Stimulated activated CD8-positive, alpha-beta memory T cell treated with anti-CD3 and anti-CD28 coated beads, Interleukin-7, amount 100 ng/mL, for 4 hours (primary cell): Measurements from ENCODE around the gene RABIF.

Source experiments
- DNase-seq, 2 donors: peaks; one replicate each; pipeline ENCODE4 v3.0.0-alpha.2; 2020; ENCODE audit warnings: low read depth in 2 of 2

The RABIF gene

DNA sequence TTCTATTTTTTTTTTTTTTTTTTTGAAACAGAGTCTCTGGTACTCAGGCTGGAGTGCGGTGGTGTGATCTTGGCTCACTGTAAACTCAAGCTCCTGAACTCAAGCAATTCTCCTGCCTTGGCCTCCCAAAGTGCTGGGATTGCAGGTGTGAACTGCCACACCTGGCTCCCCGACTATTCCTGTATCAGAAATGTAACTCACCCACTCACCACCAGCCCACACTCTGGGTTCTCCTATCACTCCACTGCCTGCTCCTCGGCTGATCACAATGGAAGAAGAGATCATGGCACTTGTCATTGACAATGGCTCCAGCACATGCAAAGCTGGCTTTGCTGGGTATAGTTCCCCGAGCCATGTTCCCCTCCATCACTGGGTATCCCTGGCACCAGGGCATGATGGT lies 15.9 kb downstream of the RABIF start:
- no peak for DNase-seq

DNA sequence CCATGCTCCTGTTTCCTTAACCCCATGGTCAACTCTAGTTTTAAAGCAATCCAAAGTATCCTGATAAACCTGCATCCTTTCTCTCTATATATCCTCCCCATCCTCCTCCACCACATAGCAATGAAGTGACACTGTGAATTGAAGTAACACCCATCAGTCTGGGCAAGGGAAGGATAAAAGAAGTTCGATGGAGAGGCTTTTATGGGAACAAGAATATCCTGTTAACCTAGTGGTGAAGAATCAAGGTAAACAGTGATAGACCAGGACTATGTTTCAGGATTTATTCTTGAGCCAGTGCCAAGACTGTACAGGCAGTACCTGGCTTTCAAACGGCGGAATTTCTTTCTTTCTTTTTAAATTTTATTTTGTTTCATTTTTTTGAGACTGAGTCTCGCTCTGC lies 17.6 kb downstream of the RABIF start:
- DNase-seq, result no peak

DNA sequence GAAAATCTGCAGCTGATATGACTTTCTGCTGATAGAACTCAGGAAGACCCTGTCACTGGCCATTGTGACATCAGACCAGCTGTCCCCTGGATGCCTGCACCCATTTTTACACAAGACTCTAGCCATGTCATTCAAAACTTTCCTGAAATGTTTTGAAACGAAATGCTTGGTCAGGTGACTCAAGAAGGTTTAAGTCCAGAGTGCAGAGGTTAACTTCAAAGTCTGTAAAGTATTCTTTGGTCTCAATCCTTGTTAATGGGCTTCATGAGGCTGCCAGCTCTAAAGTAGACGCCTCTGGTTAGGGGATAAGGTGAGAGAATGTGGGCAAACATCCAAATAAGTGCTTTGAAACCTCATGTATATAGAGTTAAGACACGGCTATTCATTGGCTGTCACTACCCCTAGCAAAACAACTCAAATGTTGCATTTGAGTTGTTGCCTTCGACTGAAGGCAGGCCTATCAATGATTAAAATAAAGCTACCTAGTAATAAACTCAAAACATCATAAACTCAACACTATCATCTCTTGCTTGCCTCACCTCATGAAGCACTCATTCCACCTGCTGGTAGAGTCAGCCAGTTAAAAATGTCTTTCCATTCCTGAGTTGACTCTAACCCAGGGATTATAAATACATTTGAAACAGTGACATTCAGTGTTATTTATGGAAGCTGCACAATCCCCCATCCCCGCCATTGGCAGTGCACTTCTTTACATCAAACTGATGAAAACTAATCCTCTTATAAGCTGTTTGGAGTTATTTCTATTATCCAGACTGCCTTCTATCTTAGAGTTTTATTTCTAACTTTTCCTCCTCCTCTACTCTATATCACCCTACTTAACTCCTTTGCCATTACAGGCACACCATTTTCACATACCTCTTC lies 26.0 kb downstream of the RABIF start:
- no peak for DNase-seq

DNA sequence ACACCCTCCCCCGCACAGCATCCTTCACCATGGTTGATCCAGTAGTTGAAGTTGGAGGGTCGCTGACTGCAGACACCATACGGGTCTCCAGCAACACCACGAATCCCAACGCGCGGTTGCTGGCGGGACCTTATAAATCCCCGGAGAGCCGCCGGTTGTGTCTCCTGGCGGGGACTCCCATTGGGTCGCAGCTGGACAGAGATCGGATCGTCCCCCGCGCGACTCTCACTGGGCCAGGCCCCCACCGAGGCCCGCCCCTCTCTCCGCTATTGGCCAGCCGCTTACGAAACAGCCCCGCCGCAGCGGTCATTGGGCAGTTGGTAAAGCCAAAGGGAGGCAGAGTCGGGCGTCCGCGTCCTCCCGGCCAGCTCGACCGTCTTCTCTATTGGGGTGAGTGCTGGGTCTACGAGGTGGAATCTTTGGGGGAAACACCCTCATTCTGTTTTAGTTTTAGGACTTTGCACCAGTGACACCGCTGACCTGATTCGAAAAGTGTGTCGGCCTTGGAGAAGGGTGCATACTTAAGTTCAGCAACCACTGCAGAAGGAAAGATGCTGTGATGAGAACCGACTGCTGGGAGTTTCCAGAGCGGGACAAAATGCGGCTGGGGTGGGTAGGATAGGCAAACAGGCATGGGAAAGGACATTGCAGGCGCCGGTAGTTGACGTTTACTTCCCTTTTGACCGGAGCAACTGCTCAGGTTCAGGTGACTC lies 27.4 kb downstream of the RABIF start:
- DNase-seq, result peak in 1 of 2 donors; percentile 36

DNA sequence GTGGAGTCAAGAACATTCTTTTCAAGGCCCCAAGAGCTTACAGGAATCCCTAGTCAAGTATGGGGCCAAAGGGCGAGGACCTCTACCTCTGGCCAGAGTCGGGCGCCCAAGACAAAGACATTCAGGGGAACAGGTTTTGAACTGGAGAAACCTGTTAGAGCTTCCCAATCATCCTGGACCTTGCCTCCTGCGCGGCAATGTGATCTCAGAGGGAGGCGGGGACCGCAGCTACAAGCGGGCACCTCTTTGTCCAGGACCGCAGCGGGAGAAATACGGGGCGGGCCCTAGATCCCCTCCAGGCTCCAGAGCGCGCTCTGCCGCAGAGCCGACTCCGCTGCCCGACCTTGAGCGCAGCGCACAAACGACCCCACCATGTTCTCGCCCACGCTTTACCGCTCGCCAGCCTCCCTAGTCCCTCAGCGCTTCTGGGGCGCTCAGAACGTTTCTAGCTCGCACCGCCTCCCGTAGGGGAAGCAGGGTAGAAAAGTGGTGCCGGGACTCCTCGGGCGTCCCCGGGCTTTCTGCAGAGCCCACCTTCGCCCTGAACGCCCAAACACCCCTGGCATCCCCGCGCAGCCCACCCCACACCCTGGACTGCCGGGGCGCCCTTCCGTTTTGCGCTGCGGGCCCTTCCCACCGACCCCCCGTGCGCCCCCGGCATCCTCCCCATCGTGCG lies 28.1 kb downstream of the RABIF start:
- DNase-seq, result peak; percentile 16 to 30

DNA sequence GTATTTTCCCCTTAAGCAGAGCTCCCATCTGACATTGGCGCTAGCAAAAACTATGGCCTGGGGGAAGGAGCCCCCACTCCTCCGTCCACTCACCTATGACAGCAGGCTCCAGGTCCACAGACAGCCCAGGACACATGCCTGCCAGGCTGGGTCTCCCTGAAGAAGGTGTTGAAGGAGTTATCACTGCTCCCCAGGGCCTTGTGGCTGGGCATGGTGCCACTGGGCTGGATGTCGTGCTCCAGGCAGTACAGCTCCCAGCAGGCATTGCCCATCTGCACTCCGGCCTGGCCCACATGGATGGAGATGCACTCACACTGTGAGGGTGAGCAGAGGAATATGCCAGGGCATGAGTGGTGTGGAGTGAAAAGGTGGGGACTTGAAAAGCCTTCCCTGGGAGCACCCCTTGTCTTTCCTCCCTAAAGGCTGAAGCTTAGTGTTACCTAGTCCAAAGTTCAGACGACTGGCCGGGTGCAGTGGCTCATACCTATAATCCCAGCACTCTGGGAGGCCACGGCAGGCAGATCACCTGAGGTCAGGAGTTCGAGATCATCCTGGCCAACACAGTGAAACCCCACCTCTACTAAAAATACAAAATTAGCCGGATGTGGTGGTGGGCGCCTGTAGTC lies 30.0 kb downstream of the RABIF start:
- no peak for DNase-seq

DNA sequence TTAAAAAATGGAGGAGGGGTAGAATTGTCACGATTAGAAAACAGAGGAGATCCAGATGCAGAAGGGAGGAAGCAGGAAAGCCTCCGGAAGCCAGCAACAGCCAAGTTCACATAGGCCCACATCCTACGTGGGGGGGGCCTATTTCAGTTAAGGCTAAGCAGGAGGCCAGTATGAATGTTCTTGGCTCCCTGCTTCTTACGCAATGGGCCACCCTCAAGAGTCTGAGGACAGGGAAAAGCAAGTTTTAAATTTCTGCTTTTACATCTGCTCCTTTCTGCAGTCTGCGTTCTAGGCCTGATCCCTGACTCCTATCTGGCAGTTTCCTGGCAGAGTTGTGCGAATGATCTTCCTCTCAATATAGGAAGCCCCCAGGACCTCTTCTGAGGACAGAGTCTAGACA lies 30.6 kb downstream of the RABIF start:
- DNase-seq, result no peak

DNA sequence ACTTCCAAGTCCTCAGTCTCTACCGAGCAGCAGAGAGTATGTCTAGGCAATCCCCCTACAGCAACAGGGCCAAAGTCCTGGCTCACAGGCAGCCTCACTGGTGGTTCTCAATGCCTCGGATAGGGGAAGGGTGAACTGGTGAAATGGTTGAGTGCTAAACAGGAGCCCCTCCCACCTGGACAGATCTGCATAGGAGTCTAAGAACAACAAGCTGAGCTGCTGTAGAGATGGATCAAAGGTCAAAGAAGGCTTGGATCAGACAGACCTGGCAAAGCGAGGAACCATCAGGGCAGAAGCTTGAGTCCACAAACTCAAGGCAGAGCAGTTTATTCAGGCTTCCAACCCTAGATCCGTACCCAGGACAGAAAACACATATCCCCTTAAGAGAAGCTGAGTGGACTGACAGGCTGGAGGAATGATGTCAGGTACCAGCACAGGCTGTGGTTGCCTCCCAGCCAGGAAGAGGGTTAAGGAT lies 31.8 kb downstream of the RABIF start:
- no peak for DNase-seq

DNA sequence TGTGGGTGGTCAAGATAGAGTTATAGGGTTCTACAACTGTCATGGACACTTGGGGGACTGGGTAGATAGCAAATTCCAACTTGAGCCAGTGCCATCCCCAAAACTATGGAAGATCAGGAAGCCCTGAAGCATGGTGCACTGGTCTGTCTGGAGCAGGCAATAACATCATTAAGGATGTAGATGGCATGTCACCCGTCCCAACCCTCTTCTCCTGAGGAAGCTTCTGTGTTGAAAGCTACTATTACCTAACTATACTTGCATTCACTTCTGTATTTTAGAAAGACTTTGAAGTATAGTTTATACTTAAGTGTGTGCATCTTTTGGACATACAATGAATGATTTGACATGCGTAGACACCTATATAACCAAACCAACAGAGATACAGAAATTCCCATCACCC lies 32.9 kb downstream of the RABIF start:
- no peak for DNase-seq

DNA sequence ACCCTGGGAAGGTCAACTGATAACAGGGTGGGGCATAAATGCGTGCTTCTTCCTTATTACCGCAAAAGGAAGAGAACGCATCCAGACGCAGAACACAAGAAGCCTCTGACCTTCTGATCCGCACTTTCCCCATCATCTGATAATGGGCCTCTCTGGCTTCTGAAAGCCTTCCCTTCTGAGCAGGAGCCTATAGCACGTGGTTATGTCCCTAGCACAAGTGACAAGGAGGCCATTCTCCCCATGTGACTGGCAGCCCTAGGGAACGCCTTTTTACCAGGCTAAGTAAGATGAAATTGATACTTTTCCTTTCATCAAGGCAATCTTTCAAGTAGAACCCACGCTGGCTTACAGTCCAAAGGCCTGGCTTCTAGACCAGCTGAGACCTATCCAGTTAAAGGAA lies 34.2 kb downstream of the RABIF start:
- no peak for DNase-seq

DNA sequence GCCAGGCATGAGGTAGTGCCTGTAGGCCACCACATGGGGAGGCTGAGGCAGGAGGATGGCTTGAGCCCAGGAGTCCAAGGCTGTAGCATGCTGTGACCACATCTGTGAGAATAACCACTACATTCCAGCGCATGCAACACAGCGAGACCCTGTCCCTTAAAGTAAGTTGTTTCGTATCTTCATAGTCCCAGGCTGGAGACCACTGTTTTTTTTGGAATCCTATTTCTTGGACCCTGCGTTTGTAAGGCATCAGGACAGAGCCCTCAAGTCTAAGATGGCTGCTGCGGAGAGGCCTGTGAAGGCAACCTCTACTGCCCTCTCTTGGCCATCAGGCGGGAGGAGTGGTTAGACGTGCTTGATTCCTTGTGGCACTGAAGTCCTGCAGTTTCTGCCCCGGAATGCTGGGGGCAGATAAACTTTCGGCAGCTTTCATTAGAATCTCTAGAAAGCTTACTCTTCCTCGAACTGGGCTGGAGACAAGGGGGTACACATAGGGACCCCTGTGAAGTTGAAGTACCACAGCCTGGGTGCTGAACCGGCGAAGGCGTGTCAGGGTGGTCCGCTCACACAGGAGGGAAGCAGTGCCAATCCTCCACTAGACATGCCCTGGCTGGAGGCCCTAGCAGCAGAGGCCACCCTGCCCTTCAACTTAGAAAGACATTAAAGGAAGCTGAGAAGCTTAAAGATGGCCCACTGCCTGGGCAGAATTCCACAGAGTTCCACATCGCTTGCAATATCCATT lies 36.6 kb downstream of the RABIF start:
- DNase-seq, result no peak

DNA sequence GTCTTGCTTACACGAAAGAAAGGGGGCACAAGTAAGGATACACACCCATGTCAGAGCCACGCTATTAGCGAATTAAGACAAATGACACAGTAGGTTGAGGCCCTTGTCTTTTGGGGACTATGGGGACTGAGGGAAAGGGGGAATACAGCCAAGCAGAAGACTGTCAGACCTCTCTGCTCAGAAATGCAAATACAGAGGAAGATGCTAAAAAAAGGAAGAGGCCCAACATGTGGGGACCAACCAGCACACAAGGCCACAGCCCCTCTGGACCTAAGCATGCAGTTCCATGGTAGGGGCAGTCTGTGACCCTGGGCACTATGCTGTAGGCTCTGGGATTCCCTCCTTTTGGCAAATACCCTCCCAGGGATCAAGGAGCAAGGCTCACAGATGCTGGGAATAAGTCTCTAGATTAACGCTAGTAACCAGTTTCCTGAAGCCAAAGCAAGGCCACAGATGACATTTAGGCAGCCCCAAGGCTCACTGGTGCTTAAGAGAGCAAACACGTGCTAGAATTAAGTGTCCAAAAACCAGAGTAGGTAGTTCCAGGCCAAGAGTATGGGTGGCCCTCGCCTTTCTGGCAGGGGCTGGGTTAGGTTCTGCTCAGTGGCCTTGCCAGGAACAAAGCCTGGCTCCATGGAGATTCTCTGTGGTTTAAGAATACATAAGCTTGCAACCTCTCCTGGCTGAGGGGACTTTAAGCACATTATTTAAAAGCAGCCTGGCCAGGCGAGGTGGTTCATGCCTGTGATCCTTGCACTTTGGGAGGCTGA lies 38.2 kb downstream of the RABIF start:
- DNase-seq, result no peak

DNA sequence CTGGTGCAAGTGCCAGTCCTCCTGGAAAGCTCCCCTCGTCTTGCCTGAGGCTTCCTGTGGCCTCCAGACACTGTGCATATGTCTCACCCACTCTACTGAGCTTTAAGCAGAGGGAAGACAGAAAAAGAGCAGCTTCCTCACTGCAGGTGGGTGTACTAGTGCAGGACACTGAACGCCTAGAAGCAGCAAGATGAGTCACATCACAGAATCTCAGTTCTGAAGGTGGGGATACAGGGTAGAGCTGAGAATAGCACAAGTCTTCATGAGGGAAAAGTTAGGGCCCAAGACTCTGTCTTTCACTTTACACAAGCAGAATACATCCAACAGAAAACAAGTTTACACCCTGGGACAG lies 40.8 kb downstream of the RABIF start:
- DNase-seq, result no peak

DNA sequence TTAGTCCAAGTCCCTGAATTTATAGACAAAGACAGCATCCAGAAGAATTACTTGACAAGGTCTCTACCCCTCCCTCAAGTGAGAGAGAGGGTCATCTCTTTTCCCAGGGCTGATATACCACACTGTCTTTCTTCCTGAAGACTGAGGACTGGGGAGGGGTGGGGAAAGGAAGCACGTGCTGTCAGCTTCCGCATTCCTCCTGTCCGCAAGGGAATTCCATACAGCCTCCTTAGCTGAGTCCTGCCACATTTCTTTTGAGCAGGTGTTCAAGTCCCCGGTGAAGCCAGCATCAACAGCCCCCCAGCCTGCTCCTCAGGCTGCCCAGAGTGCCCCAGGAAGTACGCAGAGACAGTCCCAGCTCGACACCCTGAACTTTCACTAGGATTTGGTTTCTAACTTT lies 44.0 kb downstream of the RABIF start:
- DNase-seq, result no peak

DNA sequence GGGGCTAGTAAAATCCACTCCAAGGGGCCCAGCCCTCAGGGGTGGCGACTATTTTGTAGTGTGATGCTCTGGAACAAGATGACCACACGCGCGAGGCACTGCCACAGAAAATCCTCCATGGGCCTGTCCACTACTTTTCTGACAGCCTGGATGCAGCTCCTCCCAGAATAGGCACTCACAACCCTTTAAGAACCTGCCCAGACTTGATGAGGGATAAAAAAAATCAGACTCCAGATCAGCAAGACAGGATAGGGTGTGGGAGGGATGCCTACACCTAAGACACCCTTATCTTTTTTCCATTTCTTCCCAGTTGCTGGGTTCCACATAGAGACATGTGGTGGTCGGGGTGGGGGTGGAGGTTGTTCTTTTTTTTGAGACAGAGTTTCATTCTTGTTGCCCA lies 44.7 kb downstream of the RABIF start:
- no peak for DNase-seq

DNA sequence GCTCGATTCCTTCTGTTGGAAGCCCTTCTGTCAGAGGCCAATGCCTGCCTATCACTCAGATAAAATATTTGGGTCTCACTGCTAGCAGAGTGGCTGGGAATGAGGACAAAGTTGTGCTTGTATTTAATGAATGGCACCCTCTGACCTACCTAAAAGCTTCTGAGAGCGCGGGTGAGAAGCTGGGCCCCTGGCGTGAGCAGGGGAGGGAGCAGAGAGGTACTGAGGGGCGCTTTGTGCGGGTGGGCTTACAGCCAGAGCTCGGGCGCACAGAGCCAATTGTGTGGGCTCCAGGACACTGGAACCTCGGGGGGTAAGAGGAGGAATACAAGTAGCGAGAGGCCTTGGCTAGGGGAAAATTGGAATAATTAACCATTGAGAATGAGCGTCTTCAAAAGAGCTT lies 45.9 kb downstream of the RABIF start:
- DNase-seq, result no peak

DNA sequence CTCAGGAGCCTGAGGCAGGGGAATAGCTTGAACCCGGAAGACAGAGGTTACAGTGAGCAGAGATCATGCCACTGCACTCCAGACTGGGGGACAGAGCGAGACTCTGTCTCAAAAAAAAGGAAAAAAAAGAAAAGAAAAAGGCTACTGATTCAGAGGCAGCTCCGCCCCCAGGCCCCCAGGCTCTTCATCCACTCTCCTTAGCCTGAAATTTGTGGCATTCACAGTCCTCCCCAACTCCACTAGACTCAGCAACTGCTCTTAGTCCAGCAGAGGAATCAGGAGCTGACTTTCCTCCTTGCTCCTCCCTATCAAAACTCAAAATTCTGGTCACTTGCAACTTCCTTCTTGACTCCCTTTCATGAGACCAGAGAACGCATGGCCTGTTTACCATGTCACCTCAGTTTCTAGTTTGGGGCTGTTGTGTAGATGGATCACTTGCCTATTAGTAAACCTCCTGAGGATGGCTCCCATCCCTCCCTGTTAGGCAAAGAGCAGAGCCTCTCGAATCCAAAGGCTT lies 51.1 kb downstream of the RABIF start:
- DNase-seq, result no peak

DNA sequence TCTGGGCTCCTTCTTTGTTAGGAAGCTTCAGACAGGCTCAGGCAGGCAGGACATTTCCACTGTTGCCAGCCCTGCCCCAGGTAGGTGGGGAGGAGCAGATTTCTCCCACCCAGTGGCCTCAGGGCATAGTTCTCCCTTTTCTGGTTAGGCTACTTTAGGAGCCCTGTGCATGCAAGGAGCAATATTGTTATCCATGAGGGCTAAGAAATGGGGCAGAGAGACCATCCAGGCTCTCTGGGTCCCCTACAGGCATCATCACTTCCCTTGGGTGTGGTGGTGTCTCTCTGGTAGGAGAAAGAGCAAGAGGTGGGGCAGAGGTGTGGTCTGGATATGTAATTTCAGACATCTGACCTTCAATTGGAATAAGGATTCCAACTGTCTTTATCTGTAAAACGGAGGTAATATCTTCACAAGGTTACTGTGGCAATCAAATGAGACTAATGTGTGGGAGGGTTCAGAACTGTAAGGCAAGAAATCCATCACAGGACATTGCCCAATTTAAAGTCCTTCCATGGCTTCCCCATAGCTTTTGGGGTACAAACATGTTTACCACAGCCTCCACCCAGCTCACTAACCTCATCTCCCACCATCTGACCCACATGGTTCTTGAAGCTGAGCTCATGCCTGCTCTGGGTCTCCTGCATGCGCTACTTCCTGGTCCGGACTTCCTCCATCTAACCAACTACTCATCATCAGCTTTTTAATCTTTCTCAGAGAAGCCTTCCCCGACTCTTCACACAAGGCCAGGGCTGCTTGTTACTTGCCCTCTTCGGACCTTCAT lies 52.1 kb downstream of the RABIF start:
- DNase-seq, result no peak

DNA sequence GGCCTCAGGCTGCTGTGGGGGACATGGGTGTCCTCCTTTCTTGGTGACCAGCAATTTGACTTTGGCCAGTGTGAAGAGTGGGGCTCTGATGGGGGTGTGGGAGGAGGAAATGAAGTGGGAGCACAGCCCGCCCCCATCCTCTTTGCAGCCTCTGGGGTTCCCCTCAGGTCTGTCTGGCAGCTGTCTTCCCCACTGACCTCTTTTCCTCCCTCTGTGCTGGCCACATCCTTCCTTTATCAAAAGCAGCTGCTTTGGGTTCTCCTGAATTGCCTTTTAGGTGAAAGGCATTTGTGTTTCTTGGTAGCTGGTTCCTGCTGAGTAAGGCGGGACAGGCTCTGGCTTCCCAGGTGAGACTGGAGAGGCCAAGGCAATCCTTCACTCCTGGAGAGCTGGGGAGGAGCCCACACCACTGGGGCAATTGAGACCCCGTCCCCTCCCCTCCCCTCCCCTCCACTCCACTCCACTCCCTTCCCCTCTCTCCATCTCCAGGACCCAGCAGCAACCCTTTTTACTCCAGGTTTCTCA lies 53.3 kb downstream of the RABIF start:
- DNase-seq, result peak in 1 of 2 donors; percentile 13
